B cell (primary cell): ENCODE results near the gene IGF1R.

ENCODE experiments used
- CTCF ChIP-seq: fragments of 200-600 bp; IDR thresholded peaks from one replicate; pipeline ENCODE4 v1.8.0; 2022; ENCODE audit warnings: antibody characterized with exemption, mild to moderate bottlenecking
- EZH2 ChIP-seq: IDR thresholded peaks from 2 replicates; pipeline ENCODE4 v1.6.1; 2012; ENCODE audit warnings: borderline replicate concordance, low read depth, mild to moderate bottlenecking, moderate library complexity, low read length; ENCODE audit not compliant: insufficient read depth, poor library complexity, severe bottlenecking

- TF ChIP-seq CTCF, result no peak
- no peak for TF ChIP-seq EZH2
Observed at GRCh38 chr15:98888820-98889479, 240.6 kb downstream of the IGF1R start.
